Measurements from ENCODE around the gene GUCY1A1.

DNA sequence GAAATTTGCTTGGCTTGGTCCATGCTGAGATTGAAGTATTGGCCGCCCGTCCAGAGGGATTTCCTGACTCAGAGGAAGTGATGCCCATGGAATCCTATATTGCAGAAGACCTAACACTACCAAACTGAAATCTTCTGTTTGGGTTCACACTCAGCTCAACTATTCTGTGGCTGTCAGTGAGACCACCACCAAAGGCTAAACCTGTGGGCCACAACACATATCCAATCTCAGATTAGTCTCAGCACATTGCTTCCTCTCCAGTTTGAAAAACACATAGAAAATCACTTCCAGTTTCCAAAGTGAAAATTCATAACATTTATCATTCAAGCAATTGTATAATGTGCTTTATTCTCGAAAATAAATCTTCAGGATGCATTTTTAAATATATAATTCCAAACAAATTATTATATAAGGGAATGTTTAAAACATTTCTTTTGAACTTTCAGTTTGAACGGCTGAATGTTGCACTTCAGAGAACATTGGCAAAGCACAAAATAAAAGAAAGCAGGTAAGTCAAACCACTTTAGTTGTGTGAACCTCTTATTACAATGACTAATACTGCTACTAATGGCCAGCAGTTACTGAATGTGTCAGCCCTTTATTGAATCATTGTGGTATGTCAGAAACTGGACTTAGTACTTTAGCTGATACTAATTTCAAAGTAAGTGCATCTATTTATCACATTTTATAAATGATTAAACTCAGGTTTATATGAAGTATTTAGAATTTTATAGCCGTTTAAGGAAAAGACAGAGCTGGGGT is 37.0 kb downstream of the GUCY1A1 start:
- TF ChIP-seq, protein P1, sequence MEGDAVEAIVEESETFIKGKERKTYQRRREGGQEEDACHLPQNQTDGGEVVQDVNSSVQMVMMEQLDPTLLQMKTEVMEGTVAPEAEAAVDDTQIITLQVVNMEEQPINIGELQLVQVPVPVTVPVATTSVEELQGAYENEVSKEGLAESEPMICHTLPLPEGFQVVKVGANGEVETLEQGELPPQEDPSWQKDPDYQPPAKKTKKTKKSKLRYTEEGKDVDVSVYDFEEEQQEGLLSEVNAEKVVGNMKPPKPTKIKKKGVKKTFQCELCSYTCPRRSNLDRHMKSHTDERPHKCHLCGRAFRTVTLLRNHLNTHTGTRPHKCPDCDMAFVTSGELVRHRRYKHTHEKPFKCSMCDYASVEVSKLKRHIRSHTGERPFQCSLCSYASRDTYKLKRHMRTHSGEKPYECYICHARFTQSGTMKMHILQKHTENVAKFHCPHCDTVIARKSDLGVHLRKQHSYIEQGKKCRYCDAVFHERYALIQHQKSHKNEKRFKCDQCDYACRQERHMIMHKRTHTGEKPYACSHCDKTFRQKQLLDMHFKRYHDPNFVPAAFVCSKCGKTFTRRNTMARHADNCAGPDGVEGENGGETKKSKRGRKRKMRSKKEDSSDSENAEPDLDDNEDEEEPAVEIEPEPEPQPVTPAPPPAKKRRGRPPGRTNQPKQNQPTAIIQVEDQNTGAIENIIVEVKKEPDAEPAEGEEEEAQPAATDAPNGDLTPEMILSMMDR (conservative IDR thresholded peaks at IDR 0.05; ENCODE audit: low read length): no peak
- no peak for TF ChIP-seq EZH2phosphoT487 (IDR thresholded peaks at IDR 0.05; ENCODE audit: borderline replicate concordance, low read depth, low read length)
